GM23248 (cell line): ENCODE results near the gene GAS7.

Source experiments
- EZH2 ChIP-seq: fragments of 200-600 bp; sonication (generic); IDR thresholded peaks from 2 replicates; pipeline ENCODE4 v1.6.1; 2018; ENCODE audit warnings: antibody characterized with exemption, mild to moderate bottlenecking; ENCODE audit not compliant: insufficient read depth, poor library complexity, severe bottlenecking
- EZH2phosphoT487 ChIP-seq: fragments of 200-600 bp; sonication (generic); IDR thresholded peaks from 2 replicates; pipeline ENCODE4 v1.6.1; 2018; ENCODE audit warnings: antibody characterized with exemption, moderate library complexity, mild to moderate bottlenecking, low read depth; ENCODE audit not compliant: insufficient read depth

- TF ChIP-seq EZH2 (no peak), EZH2phosphoT487 (no peak)
These were observed 290.3 kb downstream of the GAS7 start for GRCh38 chr17:9907883-9908648.
